Kidney epithelial cell (primary cell): ENCODE measurements around the gene SPECC1. TPM values are rescaled to one million over a fixed set of nuclear protein-coding genes. Genes with fewer than 3 reads are reported as not detected.

Experiments used
- DNase-seq: peaks from one replicate; pipeline ENCODE4 v3.0.0-alpha.2; 2010; ENCODE audit warnings: low read depth
- H3K27me3 ChIP-seq: 2 replicates; pipeline ENCODE4 v1.6.0; 2011; ENCODE audit warnings: low read length; ENCODE audit not compliant: control insufficient read depth, insufficient read depth
- H3K36me3 ChIP-seq: 2 replicates; pipeline ENCODE4 v1.5.1; 2011; ENCODE audit warnings: low read length; ENCODE audit not compliant: control insufficient read depth, insufficient read depth
- H3K4me3 ChIP-seq: 2 replicates; pipeline ENCODE4 v1.5.1; 2011; ENCODE audit warnings: low read depth, mild to moderate bottlenecking, control low read depth, low read length
- total RNA-seq: library from RNA; depleted of rRNA; stranded (reverse); fragments of >200 nt; gene quantifications from 2 replicates; pipeline ENCODE4 v1.2.3, GENCODE V29; 2015
- TF ChIP-seq, protein P1 (sequence below): IDR thresholded peaks from 2 replicates; pipeline ENCODE4 v1.5.1; 2011; ENCODE audit warnings: mild to moderate bottlenecking, moderate library complexity, low read length, control low read depth, inconsistent platforms; ENCODE audit not compliant: insufficient read depth, poor library complexity, severe bottlenecking

SPECC1 gene
- total RNA-seq, 1 donor from 2014 or later: 62.3 TPM

DNA sequence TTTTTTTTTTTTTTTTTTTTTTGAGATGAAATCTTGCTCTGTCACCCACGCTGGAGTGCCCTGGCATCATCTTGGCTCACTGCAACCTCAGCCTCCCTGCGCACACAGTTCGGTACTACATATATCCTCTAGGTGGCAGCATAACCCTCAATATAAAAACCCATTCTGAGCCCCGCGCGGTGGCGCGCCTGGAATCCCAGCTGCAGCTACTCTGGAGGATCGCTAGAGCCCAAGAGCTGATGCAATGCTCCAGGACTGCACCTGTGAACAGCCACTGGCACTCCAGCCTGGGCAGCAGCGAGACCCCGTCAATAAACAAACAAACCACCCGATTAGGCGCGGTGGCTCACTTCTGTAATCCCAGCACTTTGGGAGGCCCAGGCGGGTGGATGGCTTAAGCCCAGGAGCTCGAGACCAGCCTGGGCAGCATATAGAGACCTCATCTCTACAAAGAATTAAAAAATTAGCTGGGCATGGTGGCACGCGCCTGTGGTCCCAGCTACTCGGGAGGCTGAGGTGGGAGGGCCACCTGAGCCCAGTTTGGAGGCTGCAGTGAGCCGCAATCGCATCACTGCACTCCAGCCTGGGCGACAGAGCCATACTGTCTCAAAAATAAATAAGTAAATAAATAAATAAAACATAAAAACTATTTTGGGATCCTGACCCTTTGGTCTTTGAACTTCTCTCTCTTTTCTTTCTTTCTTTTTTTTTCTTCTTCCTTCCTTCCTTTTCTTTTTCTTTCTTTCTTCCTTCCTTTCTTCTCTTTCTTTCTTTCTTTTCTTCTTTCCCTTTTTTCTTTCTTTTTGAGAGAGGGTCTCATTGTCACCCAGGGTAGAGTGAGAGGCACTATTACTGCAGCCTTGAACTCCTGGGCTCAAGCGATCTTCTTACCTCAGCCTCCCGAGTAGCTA, 16.1 kb upstream of the SPECC1 start:
- H3K4me3 ChIP-seq: no peak overlapping the region
- H3K27me3 ChIP-seq: no peaks in the 10 kb centered on the region
- peak; percentile 70 for DNase-seq
- TF ChIP-seq, protein P1, sequence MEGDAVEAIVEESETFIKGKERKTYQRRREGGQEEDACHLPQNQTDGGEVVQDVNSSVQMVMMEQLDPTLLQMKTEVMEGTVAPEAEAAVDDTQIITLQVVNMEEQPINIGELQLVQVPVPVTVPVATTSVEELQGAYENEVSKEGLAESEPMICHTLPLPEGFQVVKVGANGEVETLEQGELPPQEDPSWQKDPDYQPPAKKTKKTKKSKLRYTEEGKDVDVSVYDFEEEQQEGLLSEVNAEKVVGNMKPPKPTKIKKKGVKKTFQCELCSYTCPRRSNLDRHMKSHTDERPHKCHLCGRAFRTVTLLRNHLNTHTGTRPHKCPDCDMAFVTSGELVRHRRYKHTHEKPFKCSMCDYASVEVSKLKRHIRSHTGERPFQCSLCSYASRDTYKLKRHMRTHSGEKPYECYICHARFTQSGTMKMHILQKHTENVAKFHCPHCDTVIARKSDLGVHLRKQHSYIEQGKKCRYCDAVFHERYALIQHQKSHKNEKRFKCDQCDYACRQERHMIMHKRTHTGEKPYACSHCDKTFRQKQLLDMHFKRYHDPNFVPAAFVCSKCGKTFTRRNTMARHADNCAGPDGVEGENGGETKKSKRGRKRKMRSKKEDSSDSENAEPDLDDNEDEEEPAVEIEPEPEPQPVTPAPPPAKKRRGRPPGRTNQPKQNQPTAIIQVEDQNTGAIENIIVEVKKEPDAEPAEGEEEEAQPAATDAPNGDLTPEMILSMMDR: peak; percentile 59
- H3K36me3 ChIP-seq: no peaks in the 10 kb centered on the region

DNA sequence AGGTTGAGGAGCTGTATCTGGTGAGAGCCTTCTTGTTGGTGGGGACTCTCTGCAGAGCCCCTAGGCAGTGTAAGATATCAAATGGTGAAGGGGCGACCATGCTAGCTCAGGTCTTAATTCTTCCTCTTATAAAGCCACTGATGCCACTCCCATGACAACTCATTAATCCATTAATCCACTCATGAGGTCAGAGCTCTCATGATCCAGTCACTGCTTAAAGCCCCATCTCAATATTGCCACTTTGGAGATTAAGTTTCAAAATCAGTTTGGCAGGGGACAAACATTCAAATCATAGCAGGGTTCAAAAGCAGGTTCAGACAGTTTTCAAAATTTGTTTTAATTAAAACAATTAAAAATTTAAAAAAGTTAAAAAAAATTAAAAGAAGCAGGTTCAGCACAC, 13.1 kb upstream of the SPECC1 start:
- no peak overlapping the region for H3K4me3 ChIP-seq
- no peaks in the 10 kb centered on the region for H3K27me3 ChIP-seq
- TF ChIP-seq, protein P1: no peak

DNA sequence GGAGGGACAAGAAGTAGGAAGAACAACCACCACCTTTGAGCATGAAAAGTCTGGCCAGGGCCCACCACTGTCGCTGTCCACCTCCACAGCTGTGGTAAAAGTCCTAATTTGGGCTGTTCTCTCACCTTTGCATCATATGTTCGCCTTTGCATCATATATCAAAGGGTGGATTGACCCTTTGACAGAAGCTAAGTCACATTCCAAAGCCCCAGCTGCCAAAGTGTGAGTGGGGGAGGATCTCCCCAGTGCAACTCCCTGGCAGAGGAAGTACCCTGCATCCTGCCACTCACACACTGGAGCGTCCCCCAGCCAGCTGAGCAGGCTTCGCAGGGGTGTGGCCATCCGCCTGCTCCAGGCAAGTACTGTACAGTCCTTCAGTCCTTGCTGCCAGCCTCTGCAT, 12.7 kb upstream of the SPECC1 start:
- Histone ChIP-seq H3K27me3 (no peaks in the 10 kb centered on the region), H3K36me3 (no peaks in the 10 kb centered on the region), H3K4me3 (no peak overlapping the region)
- TF ChIP-seq, protein P1: no peak
- no peak for DNase-seq

More for the DNA sequence above, 13.1 kb upstream of the SPECC1 start:
- DNase-seq: no peak
- no peaks in the 10 kb centered on the region for H3K36me3 ChIP-seq

DNA sequence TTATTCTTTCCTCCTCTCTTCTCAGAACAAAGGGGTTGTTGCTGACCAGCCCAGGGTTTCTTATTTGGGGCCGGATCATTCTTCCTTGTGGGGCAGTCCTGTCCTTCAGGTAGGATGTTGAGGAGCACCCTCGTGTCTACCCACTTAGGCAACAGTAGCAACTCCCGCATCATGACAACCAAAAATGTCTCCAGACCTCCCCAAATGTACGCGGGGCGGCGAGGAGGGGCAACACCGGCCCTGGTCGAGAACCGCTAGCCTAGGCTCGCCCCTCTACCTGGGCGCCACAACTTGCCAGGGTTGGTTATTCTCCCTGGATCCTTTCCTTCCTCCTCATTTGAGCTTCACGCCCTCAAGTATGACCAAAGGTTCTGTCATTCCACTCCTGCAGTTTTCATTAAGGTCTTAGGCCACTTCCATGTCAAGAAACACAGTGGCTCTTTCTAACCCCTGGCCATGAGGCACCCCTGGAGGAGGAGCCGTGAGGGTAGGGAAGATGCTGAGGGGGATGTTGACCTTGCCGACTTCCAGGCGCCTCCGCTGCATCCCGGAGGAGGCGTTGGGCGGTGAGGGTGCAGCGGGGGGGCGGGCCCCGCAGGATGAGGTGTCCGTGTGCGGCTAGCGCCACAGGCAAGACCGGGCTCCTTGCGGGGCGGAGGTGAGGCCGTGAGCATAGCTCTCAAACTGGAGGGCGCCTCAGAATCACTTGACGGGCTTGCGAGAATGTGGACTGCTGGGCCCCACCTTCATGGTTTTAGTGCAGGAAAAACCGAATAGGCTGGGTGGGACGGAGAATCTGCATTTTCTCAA, 712 bp upstream of the SPECC1 start:
- no peak for DNase-seq
- Histone ChIP-seq H3K4me3 (peak overlapping the region; percentile 50), H3K27me3 (peaks cover 20% of the 10 kb centered on the region), H3K36me3 (no peaks in the 10 kb centered on the region)
- TF ChIP-seq, protein P1: no peak

DNA sequence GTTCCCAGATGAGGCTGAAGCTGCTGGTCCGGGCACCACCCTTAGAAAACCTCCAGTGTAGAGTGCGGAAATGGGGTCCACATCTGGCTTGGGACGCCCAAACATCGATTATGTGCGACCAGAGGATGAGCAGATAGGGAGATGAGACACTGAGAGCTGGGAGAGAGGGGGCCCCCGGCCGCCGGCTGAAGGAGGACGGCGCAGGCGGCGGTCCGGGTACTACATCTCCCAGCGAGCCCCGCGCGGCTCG, 182 bp upstream of the SPECC1 start:
- H3K4me3 ChIP-seq: peak overlapping the region; percentile 50
- peak; percentile 5 for DNase-seq
- H3K36me3 ChIP-seq: no peaks in the 10 kb centered on the region
- TF ChIP-seq, protein P1: peak; percentile 42
- peaks cover 20% of the 10 kb centered on the region for H3K27me3 ChIP-seq
